DND-41 (cell line): Measurements from ENCODE around the gene NMS.

ENCODE experiments used
- EZH2 ChIP-seq: IDR thresholded peaks from 3 replicates; pipeline ENCODE4 v1.6.1; 2012; ENCODE audit warnings: borderline replicate concordance, low read depth, mild to moderate bottlenecking, moderate library complexity, low read length, inconsistent platforms; ENCODE audit not compliant: severe bottlenecking
- TF ChIP-seq, protein P1 (sequence below): IDR thresholded peaks from 2 replicates; pipeline ENCODE4 v1.5.1; 2012; ENCODE audit warnings: borderline replicate concordance, low read length, moderate library complexity, mild to moderate bottlenecking; ENCODE audit not compliant: poor library complexity, severe bottlenecking; ENCODE audit errors: extremely low read depth

DNA sequence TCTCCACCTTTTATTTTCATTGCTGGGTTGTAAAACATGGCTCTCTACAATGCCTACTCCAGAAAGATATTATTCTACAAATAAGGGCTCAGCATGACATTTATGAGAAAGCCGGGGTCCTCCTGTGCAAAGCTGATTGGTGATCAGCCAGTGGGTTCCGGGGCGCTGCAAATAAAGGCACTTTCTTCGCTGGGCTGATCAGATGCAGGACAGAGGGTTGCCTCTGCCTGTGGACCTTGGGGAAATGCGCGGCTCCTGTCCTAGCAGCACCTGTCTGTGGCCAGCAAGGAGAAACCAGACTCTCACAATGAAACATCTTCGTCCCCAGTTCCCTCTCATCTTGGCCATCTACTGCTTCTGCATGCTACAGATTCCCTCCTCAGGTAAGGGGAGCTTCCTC, at the start of gene NMS:
- TF ChIP-seq, protein P1, sequence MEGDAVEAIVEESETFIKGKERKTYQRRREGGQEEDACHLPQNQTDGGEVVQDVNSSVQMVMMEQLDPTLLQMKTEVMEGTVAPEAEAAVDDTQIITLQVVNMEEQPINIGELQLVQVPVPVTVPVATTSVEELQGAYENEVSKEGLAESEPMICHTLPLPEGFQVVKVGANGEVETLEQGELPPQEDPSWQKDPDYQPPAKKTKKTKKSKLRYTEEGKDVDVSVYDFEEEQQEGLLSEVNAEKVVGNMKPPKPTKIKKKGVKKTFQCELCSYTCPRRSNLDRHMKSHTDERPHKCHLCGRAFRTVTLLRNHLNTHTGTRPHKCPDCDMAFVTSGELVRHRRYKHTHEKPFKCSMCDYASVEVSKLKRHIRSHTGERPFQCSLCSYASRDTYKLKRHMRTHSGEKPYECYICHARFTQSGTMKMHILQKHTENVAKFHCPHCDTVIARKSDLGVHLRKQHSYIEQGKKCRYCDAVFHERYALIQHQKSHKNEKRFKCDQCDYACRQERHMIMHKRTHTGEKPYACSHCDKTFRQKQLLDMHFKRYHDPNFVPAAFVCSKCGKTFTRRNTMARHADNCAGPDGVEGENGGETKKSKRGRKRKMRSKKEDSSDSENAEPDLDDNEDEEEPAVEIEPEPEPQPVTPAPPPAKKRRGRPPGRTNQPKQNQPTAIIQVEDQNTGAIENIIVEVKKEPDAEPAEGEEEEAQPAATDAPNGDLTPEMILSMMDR, result no peak
- no peak for TF ChIP-seq EZH2
